Measurements from ENCODE around the gene CTXND1.

CTXND1 gene

DNA sequence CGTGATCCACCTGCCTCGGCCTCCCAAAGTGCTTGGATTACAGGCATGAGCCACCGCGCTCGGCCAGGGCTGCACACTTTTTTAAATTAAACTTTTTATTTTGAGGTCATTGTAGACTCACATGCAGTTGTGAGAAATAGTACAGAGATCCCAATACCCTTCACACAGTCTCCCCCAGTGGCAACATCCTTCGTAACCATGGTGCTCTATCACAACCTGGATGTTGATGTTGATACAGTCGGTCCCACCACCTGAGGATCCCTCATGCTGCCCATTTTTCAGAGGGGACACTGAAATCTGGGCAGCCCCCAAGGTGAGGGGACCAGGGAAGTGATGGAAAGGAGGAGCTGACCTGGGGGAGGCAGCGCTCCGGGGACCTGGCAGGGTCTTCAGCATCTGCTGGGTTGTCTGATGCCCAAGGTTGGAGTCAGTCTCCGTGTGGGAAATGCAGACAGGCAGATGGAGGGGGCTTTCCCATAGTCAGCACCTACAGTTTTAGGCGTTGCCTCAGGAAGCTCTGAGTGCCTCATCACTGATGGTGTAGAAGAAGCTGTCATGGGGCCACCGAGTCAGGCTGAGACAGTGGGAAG is 82.2 kb downstream of the CTXND1 start:
- no peak for TF ChIP-seq REST (IDR thresholded peaks at IDR 0.05; ENCODE audit: insufficient replicate concordance, low read depth)
- TF ChIP-seq, protein P1, sequence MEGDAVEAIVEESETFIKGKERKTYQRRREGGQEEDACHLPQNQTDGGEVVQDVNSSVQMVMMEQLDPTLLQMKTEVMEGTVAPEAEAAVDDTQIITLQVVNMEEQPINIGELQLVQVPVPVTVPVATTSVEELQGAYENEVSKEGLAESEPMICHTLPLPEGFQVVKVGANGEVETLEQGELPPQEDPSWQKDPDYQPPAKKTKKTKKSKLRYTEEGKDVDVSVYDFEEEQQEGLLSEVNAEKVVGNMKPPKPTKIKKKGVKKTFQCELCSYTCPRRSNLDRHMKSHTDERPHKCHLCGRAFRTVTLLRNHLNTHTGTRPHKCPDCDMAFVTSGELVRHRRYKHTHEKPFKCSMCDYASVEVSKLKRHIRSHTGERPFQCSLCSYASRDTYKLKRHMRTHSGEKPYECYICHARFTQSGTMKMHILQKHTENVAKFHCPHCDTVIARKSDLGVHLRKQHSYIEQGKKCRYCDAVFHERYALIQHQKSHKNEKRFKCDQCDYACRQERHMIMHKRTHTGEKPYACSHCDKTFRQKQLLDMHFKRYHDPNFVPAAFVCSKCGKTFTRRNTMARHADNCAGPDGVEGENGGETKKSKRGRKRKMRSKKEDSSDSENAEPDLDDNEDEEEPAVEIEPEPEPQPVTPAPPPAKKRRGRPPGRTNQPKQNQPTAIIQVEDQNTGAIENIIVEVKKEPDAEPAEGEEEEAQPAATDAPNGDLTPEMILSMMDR (IDR thresholded peaks at IDR 0.05; ENCODE audit: insufficient read depth, low read length), result no peak
- TF ChIP-seq POLR2AphosphoS5 (IDR thresholded peaks at IDR 0.05; ENCODE audit: low read depth), result no peak
- no peak for TF ChIP-seq SPI1 (IDR thresholded peaks at IDR 0.05; ENCODE audit: borderline replicate concordance, low read depth)
- TF ChIP-seq GABPA (IDR thresholded peaks at IDR 0.05; ENCODE audit: low read depth), result no peak
- DNase-seq (ENCODE audit: low read depth in 1 of 2, low spot score in 1 of 2), result no peak

DNA sequence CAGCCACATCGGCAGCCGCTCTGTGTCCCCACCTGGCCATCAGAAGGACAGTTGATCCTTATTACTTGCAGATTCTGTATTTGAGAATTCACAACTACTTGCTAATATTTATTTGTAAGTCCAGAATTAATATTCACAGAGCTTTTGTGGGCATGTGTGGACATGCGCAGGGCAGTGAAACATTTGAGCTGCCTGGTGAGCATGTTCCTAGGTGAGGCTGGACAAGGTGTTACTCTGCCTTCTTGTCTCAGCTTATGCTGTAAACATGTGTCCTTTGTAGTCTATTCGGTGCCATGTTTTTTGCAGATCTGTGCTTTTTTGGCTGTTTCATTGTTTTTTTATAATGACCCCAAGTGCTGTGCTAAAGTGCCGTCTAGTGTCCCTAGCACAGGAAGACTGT is 83.6 kb downstream of the CTXND1 start:
- no peak overlapping the region for H3K4me3 ChIP-seq (replicated peaks; ENCODE audit: insufficient read depth, low read length)
- no peak for DNase-seq (ENCODE audit: low read depth in 1 of 2, low spot score in 1 of 2)
- TF ChIP-seq GABPA (IDR thresholded peaks at IDR 0.05; ENCODE audit: low read depth), result no peak
- TF ChIP-seq SPI1 (IDR thresholded peaks at IDR 0.05; ENCODE audit: borderline replicate concordance, low read depth), result no peak
- TF ChIP-seq, protein P1 (IDR thresholded peaks at IDR 0.05; ENCODE audit: insufficient read depth, low read length), result no peak
- no peak for TF ChIP-seq REST (IDR thresholded peaks at IDR 0.05; ENCODE audit: insufficient replicate concordance, low read depth)
- TF ChIP-seq POLR2AphosphoS5 (IDR thresholded peaks at IDR 0.05; ENCODE audit: low read depth), result no peak
- H3K27ac ChIP-seq (replicated peaks), result no peak overlapping the region
- no peaks in the 10 kb centered on the region for H3K27me3 ChIP-seq (ENCODE audit: insufficient read depth, poor library complexity, severe bottlenecking)

More for the DNA sequence above, 82.2 kb downstream of the CTXND1 start:
- H3K27me3 ChIP-seq (ENCODE audit: insufficient read depth, poor library complexity, severe bottlenecking), result no peaks in the 10 kb centered on the region
- H3K4me3 ChIP-seq (replicated peaks; ENCODE audit: insufficient read depth, low read length), result no peak overlapping the region
- no peak overlapping the region for H3K27ac ChIP-seq (replicated peaks)

GRCh38 chr15:80167936-80168335 is 84.1 kb downstream of the CTXND1 start:
- TF ChIP-seq, protein P1 (IDR thresholded peaks at IDR 0.05; ENCODE audit: insufficient read depth, low read length), result no peak
- no peak for TF ChIP-seq SPI1 (IDR thresholded peaks at IDR 0.05; ENCODE audit: borderline replicate concordance, low read depth)
- no peak for TF ChIP-seq REST (IDR thresholded peaks at IDR 0.05; ENCODE audit: insufficient replicate concordance, low read depth)
- no peak for TF ChIP-seq GABPA (IDR thresholded peaks at IDR 0.05; ENCODE audit: low read depth)
- TF ChIP-seq POLR2AphosphoS5 (IDR thresholded peaks at IDR 0.05; ENCODE audit: low read depth), result no peak
- no peak overlapping the region for H3K4me3 ChIP-seq (replicated peaks; ENCODE audit: insufficient read depth, low read length)
- DNase-seq (ENCODE audit: low read depth in 1 of 2, low spot score in 1 of 2), result no peak

More at GRCh38 chr15:80167936-80168335, 84.1 kb downstream of the CTXND1 start:
- Histone ChIP-seq H3K27me3 (ENCODE audit: insufficient read depth, poor library complexity, severe bottlenecking) (no peaks in the 10 kb centered on the region), H3K27ac (replicated peaks) (no peak overlapping the region)

All from HL-60 (cell line).